SK-N-SH (cell line): ENCODE measurements around the gene C12orf43. TPM values are rescaled to one million over a fixed set of nuclear protein-coding genes. Genes with fewer than 3 reads are reported as not detected.

ENCODE experiments used
- CTCF ChIA-PET: fragments of 300-600, 350-600 bp; formaldehyde crosslinking; extraction: SDS; loops from one replicate; lab custom pipeline; 2021; lab: Yijun Ruan, JAX
- POLR2A ChIA-PET: fragments of 350-600 bp; sonication (Branson Sonifier 250); formaldehyde crosslinking; extraction: SDS; loops from one replicate; lab custom pipeline; 2020; ENCODE audit warnings: antibody characterized with exemption, inconsistent platforms; lab: Yijun Ruan, JAX
- DNase-seq: peaks from one replicate; pipeline ENCODE4 v3.0.0; 2012
- H2AFZ ChIP-seq: fragments of 200-600 bp; sonication (generic); 2 replicates; pipeline ENCODE4 v1.8.1; 2016; ENCODE audit warnings: antibody characterized with exemption, mild to moderate bottlenecking, low read depth
- H3F3A ChIP-seq: fragments of 200-600 bp; sonication (generic); replicated peaks from 2 replicates; pipeline ENCODE3; 2016; ENCODE audit warnings: antibody characterized with exemption, mild to moderate bottlenecking; ENCODE audit not compliant: insufficient read depth
- H3K27ac ChIP-seq, 2 experiments: fragments of 200-500 bp in 1 of 2; fragments of 200-600 bp in 1 of 2; sonication (Bioruptor generic) in 1 of 2; sonication (generic), shearing (Covaris generic) in 1 of 2; 2 replicates each; pipeline versions ENCODE4 v1.5.1 to v1.6.1; 2014 to 2016; ENCODE audit warnings: low read depth in 2 of 2, inconsistent platforms in 1 of 2, low read length in 1 of 2, mild to moderate bottlenecking in 1 of 2, mixed read lengths in 1 of 2
- H3K27me3 ChIP-seq: fragments of 200-600 bp; sonication (generic), shearing (Covaris generic); 2 replicates; pipeline ENCODE4 v1.6.1; 2016; ENCODE audit warnings: mixed run types; ENCODE audit not compliant: insufficient read depth
- H3K36me3 ChIP-seq, 2 experiments: fragments of 200-500 bp in 1 of 2; fragments of 200-600 bp in 1 of 2; sonication (Bioruptor generic) in 1 of 2; sonication (generic) in 1 of 2; replicated peaks in 1 of 2; 2 replicates each; pipeline versions ENCODE3 to v1.5.1; 2014 to 2016; ENCODE audit warnings: low read length in 1 of 2, mild to moderate bottlenecking in 1 of 2; ENCODE audit not compliant: insufficient read depth in 2 of 2, control insufficient read depth in 1 of 2
- H3K4me1 ChIP-seq, 2 experiments: fragments of 200-500 bp in 1 of 2; fragments of 200-600 bp in 1 of 2; sonication (Bioruptor generic) in 1 of 2; sonication (generic), shearing (Covaris generic) in 1 of 2; 2 replicates each; pipeline versions ENCODE4 v1.5.1 to v1.6.1; 2014 to 2016; ENCODE audit warnings: low read depth in 1 of 2, low read length in 1 of 2, mixed run types in 1 of 2; ENCODE audit not compliant: insufficient read depth in 2 of 2, control insufficient read depth in 1 of 2
- H3K4me2 ChIP-seq: fragments of 200-600 bp; sonication (generic), shearing (Covaris generic); 2 replicates; pipeline ENCODE4 v1.6.1; 2017; ENCODE audit warnings: mixed run types
- H3K4me3 ChIP-seq, 2 experiments: fragments of 200-500 bp in 1 of 2; fragments of 200-600 bp in 1 of 2; sonication (Bioruptor generic) in 1 of 2; sonication (generic), shearing (Covaris generic) in 1 of 2; 2 replicates each; pipeline versions ENCODE4 v1.5.1 to v1.8.1; 2014 to 2016; ENCODE audit warnings: low read depth in 2 of 2, inconsistent platforms in 1 of 2, low read length in 1 of 2, mild to moderate bottlenecking in 1 of 2, mixed read lengths in 1 of 2, moderate library complexity in 1 of 2
- H3K79me2 ChIP-seq: fragments of 200-600 bp; sonication (generic); 2 replicates; pipeline ENCODE4 v1.8.1; 2017; ENCODE audit warnings: mild to moderate bottlenecking; ENCODE audit not compliant: insufficient read depth
- H3K9ac ChIP-seq: fragments of 200-600 bp; sonication (generic); 2 replicates; pipeline ENCODE4 v1.6.1; 2017; ENCODE audit warnings: mixed run types
- H3K9me2 ChIP-seq: fragments of 200-600 bp; sonication (generic); 2 replicates; pipeline ENCODE4 v1.6.1; 2017; ENCODE audit warnings: mixed run types
- H3K9me3 ChIP-seq: fragments of 200-600 bp; sonication (generic); 2 replicates; pipeline ENCODE4 v1.6.1; 2017; ENCODE audit warnings: mixed run types, mild to moderate bottlenecking, moderate library complexity
- H4K20me1 ChIP-seq: fragments of 200-600 bp; sonication (generic); 2 replicates; pipeline ENCODE4 v1.6.1; 2017; ENCODE audit warnings: mild to moderate bottlenecking, mixed run types; ENCODE audit not compliant: insufficient read depth
- FOSL2 ChIP-seq: IDR thresholded peaks from 2 replicates; pipeline ENCODE4 v1.4.0; 2012; ENCODE audit warnings: low read depth, mild to moderate bottlenecking, moderate library complexity, borderline replicate concordance
- GATA2 ChIP-seq: sonication (generic); formaldehyde crosslinking; IDR thresholded peaks from 2 replicates; pipeline ENCODE4 v1.5.0; 2020; ENCODE audit warnings: mild to moderate bottlenecking, missing genetic modification reagents
- JUND ChIP-seq: IDR thresholded peaks from 2 replicates; pipeline ENCODE4 v1.4.0; 2012
- MAX ChIP-seq: IDR thresholded peaks from 2 replicates; pipeline ENCODE4 v1.4.0; 2012; ENCODE audit warnings: low read depth
- MEF2A ChIP-seq: IDR thresholded peaks from 2 replicates; pipeline ENCODE4 v1.4.0; 2012; ENCODE audit warnings: low read depth, borderline replicate concordance
- MXI1 ChIP-seq: IDR thresholded peaks from 2 replicates; pipeline ENCODE4 v1.6.1; 2012; ENCODE audit warnings: mild to moderate bottlenecking, low read depth, low read length, improper control_type of control experiment
- NFIC ChIP-seq: IDR thresholded peaks from 2 replicates; pipeline ENCODE4 v1.4.0; 2012; ENCODE audit warnings: borderline replicate concordance
- PBX3 ChIP-seq: IDR thresholded peaks from 2 replicates; pipeline ENCODE4; 2012
- POLR2AphosphoS5 ChIP-seq: IDR thresholded peaks from 2 replicates; pipeline ENCODE4 v1.6.1; 2012; ENCODE audit warnings: low read depth, low read length
- RAD21 ChIP-seq: IDR thresholded peaks from 2 replicates; pipeline ENCODE4 v1.6.1; 2012; ENCODE audit warnings: mild to moderate bottlenecking, low read length
- REST ChIP-seq: IDR thresholded peaks from 2 replicates; pipeline ENCODE4 v1.6.1; 2012; ENCODE audit warnings: mild to moderate bottlenecking, low read depth, low read length, moderate library complexity
- RFX5 ChIP-seq: IDR thresholded peaks from 2 replicates; pipeline ENCODE4 v1.6.1; 2012; ENCODE audit warnings: mild to moderate bottlenecking, improper control_type of control experiment, low read length
- SMC3 ChIP-seq: IDR thresholded peaks from 2 replicates; pipeline ENCODE4 v1.6.1; 2012; ENCODE audit warnings: low read depth, low read length, improper control_type of control experiment
- TAF1 ChIP-seq: IDR thresholded peaks from 2 replicates; pipeline ENCODE4 v1.6.1; 2012; ENCODE audit warnings: low read depth, mild to moderate bottlenecking, low read length, moderate library complexity, borderline replicate concordance
- TCF12 ChIP-seq: IDR thresholded peaks from 2 replicates; pipeline ENCODE4 v1.4.0; 2012
- USF1 ChIP-seq: IDR thresholded peaks from 2 replicates; pipeline ENCODE4 v1.4.0; 2012; ENCODE audit warnings: low read depth, borderline replicate concordance
- USF2 ChIP-seq: fragments of 150-350 bp; IDR thresholded peaks from 2 replicates; pipeline ENCODE4 v1.6.1; 2017; ENCODE audit warnings: antibody characterized with exemption, low read length, low read depth, borderline replicate concordance
- YY1 ChIP-seq: IDR thresholded peaks from 2 replicates; pipeline ENCODE4 v1.4.0; 2012; ENCODE audit warnings: low read depth, mild to moderate bottlenecking
- ZBTB33 ChIP-seq: IDR thresholded peaks from 2 replicates; pipeline ENCODE4 v1.4.0; 2012; ENCODE audit warnings: low read depth, borderline replicate concordance
- WGBS: methylation state at CpG from one replicate; pipeline ENCODE4 v1.1.6; 2017; ENCODE audit warnings: low lambda C conversion rate; 5-methylcytosine and 5-hydroxymethylcytosine counted together
- polyA plus RNA-seq, 3 experiments: library from polyadenylated mRNA; depleted of rRNA; stranded (reverse); fragments of >200 nt; gene quantifications; 2 replicates each; pipeline ENCODE4 v1.2.3, GENCODE V29; 2012

C12orf43 gene
- polyA plus RNA-seq, 1 of the 3 experiments (the other 2 are of a cell fraction), result 13.9 TPM

GRCh38 chr12:120959111-120959878 is 57.0 kb downstream of the C12orf43 start:
- no peaks in the 10 kb centered on the region for H3K9me2 ChIP-seq
- no peaks in the 10 kb centered on the region for H3K79me2 ChIP-seq
- no peak overlapping the region for H3K9ac ChIP-seq
- no peaks in the 10 kb centered on the region for H3K27me3 ChIP-seq
- no peaks in the 10 kb centered on the region for H3F3A ChIP-seq
- H3K36me3 ChIP-seq, result no peaks in the 10 kb centered on the region
- 62% methylated on average over 12 of the region's 13 CpGs for whole genome bisulfite sequencing
- POLR2A ChIA-PET, result interaction anchor here (0.7 kb wide), 1 partner anchor 11 kb away, joined by 6 read pairs; no protein-coding TSS in a partner anchor
- H3K4me2 ChIP-seq, result no peak overlapping the region
- H2AFZ ChIP-seq, result no peak overlapping the region
- DNase-seq, result no peak
- CTCF ChIA-PET, result interaction anchor here (0.9 to 5.8 kb wide), 2 partner anchors 13 to 313 kb away, joined by 3 to 26 read pairs; no protein-coding TSS in a partner anchor
- H3K4me1 ChIP-seq, result no peaks in the 10 kb centered on the region
- H3K9me3 ChIP-seq, result no peaks in the 10 kb centered on the region
- no peak overlapping the region for H3K4me3 ChIP-seq
- no peak for TF ChIP-seq SMC3
- TF ChIP-seq JUND, result no peak
- no peak for TF ChIP-seq ZBTB33
- no peak for TF ChIP-seq RAD21
- no peak for TF ChIP-seq POLR2AphosphoS5
- TF ChIP-seq TAF1, result no peak
- no peak for TF ChIP-seq PBX3
- TF ChIP-seq MAX, result no peak
- TF ChIP-seq RFX5, result no peak
- TF ChIP-seq TCF12, result no peak
- TF ChIP-seq GATA2, result no peak
- no peak for TF ChIP-seq REST
- TF ChIP-seq USF2, result no peak
- TF ChIP-seq FOSL2, result no peak
- TF ChIP-seq MEF2A, result no peak
- TF ChIP-seq YY1, result no peak
- no peak for TF ChIP-seq MXI1
- no peak for TF ChIP-seq NFIC
- TF ChIP-seq USF1, result no peak
- no peaks in the 10 kb centered on the region for H4K20me1 ChIP-seq
- H3K27ac ChIP-seq, result no peak overlapping the region
